ENCODE results near the gene LANCL2.

DNA sequence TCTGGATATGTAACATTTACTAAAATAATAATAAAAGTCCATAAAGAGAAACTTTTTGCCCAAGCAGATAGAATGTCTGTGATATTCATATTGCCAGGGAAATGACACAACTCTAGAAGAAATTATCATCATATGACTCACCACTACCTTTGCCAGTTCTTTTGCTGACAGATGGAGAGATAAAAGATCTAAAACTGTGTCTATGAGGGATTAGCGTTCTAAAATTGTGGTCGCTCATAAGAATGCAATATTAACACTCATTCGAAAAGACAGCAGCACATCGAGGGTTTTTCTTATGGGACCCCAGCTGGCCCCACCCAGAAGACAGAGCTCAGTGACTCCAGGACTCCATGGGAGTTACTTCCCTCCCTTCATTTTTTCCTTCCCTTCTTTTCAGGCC is 16.6 kb upstream of the LANCL2 start:
- no peak for TF ChIP-seq POLR2AphosphoS5 (IDR thresholded peaks at IDR 0.05)
- TF ChIP-seq, protein P1, sequence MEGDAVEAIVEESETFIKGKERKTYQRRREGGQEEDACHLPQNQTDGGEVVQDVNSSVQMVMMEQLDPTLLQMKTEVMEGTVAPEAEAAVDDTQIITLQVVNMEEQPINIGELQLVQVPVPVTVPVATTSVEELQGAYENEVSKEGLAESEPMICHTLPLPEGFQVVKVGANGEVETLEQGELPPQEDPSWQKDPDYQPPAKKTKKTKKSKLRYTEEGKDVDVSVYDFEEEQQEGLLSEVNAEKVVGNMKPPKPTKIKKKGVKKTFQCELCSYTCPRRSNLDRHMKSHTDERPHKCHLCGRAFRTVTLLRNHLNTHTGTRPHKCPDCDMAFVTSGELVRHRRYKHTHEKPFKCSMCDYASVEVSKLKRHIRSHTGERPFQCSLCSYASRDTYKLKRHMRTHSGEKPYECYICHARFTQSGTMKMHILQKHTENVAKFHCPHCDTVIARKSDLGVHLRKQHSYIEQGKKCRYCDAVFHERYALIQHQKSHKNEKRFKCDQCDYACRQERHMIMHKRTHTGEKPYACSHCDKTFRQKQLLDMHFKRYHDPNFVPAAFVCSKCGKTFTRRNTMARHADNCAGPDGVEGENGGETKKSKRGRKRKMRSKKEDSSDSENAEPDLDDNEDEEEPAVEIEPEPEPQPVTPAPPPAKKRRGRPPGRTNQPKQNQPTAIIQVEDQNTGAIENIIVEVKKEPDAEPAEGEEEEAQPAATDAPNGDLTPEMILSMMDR (IDR thresholded peaks at IDR 0.05) = no peak
- TF ChIP-seq POLR2A (IDR thresholded peaks at IDR 0.05) = no peak

All from stomach (tissue), 4 donors.